Muscle of arm (tissue), 12 donors: ENCODE data around the gene ZNF646. TPM values are rescaled to one million over a fixed set of nuclear protein-coding genes. Genes with fewer than 3 reads are reported as not detected.
"Not testable (repeated sequence)": the region's sequence is repeated elsewhere in the genome, so short reads cannot be mapped to it uniquely, and the experiment has no call there.

Experiments
- DNase-seq: peaks from one replicate; pipeline ENCODE4 v3.0.0-alpha.2; 2013
- polyA plus RNA-seq, 12 donors: library from polyadenylated mRNA; unstranded; fragments of 120-200 nt; gene quantifications; one replicate each; pipeline ENCODE4 v1.2.1, GENCODE V29; 2013; ENCODE audit not compliant: insufficient read length in 12 of 12

ZNF646 gene
- polyA plus RNA-seq, 12 donors, result 7.1 to 13.3 (median 9.5) TPM; not detected in 1

- no peak for DNase-seq
These were observed 9.3 kb downstream of the ZNF646 start for GRCh38 chr16:31083556-31083955.

- no peak for DNase-seq
These were observed 9.8 kb downstream of the ZNF646 start for GRCh38 chr16:31083981-31084380.

GRCh38 chr16:31084584-31085302 is 10.5 kb downstream of the ZNF646 start:
- no peak for DNase-seq

- DNase-seq, result no peak
These were observed 11.2 kb downstream of the ZNF646 start for GRCh38 chr16:31085411-31085810.

- DNase-seq, result no peak
These were observed 11.8 kb downstream of the ZNF646 start for GRCh38 chr16:31085873-31086628.

- DNase-seq, result no peak
These were observed 12.3 kb downstream of the ZNF646 start for GRCh38 chr16:31086629-31086906.

- no peak for DNase-seq
These were observed 13.3 kb downstream of the ZNF646 start for GRCh38 chr16:31087481-31087880.

- no peak for DNase-seq
These were observed 13.7 kb downstream of the ZNF646 start for GRCh38 chr16:31087971-31088370.

GRCh38 chr16:31088459-31089183 is 14.4 kb downstream of the ZNF646 start, which contains the start of gene PRSS53:
Gene PRSS53, minus strand, starts transcription at chr16:31088943. Its CDS starts 134 bp downstream, at chr16:31088809.
- DNase-seq, result no peak

- DNase-seq, result no peak
These were observed 15.0 kb downstream of the ZNF646 start for GRCh38 chr16:31089199-31089598.

- no peak for DNase-seq
These were observed 16.3 kb downstream of the ZNF646 start for GRCh38 chr16:31090540-31090939.

GRCh38 chr16:31092330-31092729 is 18.1 kb downstream of the ZNF646 start:
- no peak for DNase-seq

- DNase-seq, result no peak
These were observed 19.0 kb downstream of the ZNF646 start for GRCh38 chr16:31093132-31093703.

GRCh38 chr16:31094088-31094423 is 19.8 kb downstream of the ZNF646 start:
- no peak for DNase-seq

GRCh38 chr16:31094424-31095120 is 20.4 kb downstream of the ZNF646 start, which contains the start of gene VKORC1:
Gene VKORC1, minus strand, starts transcription at chr16:31094797. Its CDS starts 68 bp downstream, at chr16:31094729.
- DNase-seq, result peak; percentile 93

- no peak for DNase-seq
These were observed 25.8 kb downstream of the ZNF646 start for GRCh38 chr16:31099860-31100638.

GRCh38 chr16:31100876-31101641 is 26.8 kb downstream of the ZNF646 start:
- not testable (repeated sequence) for DNase-seq

GRCh38 chr16:31105677-31106213 is 31.5 kb downstream of the ZNF646 start:
- no peak for DNase-seq
